Endodermal cell (in vitro differentiated cells): ENCODE measurements around the gene MACROD2. TPM values are rescaled to one million over a fixed set of nuclear protein-coding genes. Genes with fewer than 3 reads are reported as not detected.

Experiments
- DNase-seq: peaks from one replicate; pipeline ENCODE4 v3.0.0-alpha.2; 2017
- H3K27ac ChIP-seq: 2 replicates; pipeline ENCODE4 v1.5.1; 2013; ENCODE audit warnings: mild to moderate bottlenecking, low read depth, low read length, moderate library complexity
- H3K27me3 ChIP-seq: 2 replicates; pipeline ENCODE4 v1.6.1; 2013; ENCODE audit warnings: mild to moderate bottlenecking, low read length, moderate library complexity; ENCODE audit not compliant: insufficient read depth, control insufficient read depth, poor library complexity, severe bottlenecking
- H3K36me3 ChIP-seq: 2 replicates; pipeline ENCODE4 v1.7.0; 2013; ENCODE audit warnings: mild to moderate bottlenecking, low read length, moderate library complexity; ENCODE audit not compliant: control insufficient read depth, insufficient read depth
- H3K4me1 ChIP-seq: one replicate; pipeline ENCODE4 v1.7.0; 2013; ENCODE audit warnings: low read length; ENCODE audit not compliant: control insufficient read depth, insufficient read depth
- H3K4me3 ChIP-seq: 2 replicates; pipeline ENCODE4 v1.5.1; 2013; ENCODE audit warnings: mild to moderate bottlenecking, low read length, moderate library complexity
- H3K9ac ChIP-seq: 2 replicates; pipeline ENCODE4 v1.6.1; 2013; ENCODE audit warnings: mild to moderate bottlenecking, low read length, moderate library complexity; ENCODE audit not compliant: poor library complexity, severe bottlenecking; ENCODE audit errors: extremely low read depth
- H3K9me3 ChIP-seq: 2 replicates; pipeline ENCODE4 v1.6.1; 2013; ENCODE audit warnings: mild to moderate bottlenecking, low read length, moderate library complexity; ENCODE audit not compliant: control insufficient read depth
- H3K27ac Mint-ChIP-seq: 2 replicates; pipeline ENCODE4 v1.8.0; 2020; ENCODE audit warnings: mixed read lengths
- H3K27me3 Mint-ChIP-seq: 2 replicates; pipeline ENCODE4 v1.8.0; 2021; ENCODE audit warnings: mild to moderate bottlenecking, mixed read lengths; ENCODE audit not compliant: insufficient read depth
- H3K36me3 Mint-ChIP-seq: 2 replicates; pipeline ENCODE4 v1.8.0; 2020; ENCODE audit warnings: low read depth, mixed read lengths
- H3K4me1 Mint-ChIP-seq: 2 replicates; pipeline ENCODE4 v1.8.0; 2020; ENCODE audit warnings: mixed read lengths
- H3K4me3 Mint-ChIP-seq: 2 replicates; pipeline ENCODE4 v1.8.0; 2020; ENCODE audit warnings: mild to moderate bottlenecking, moderate library complexity, mixed read lengths
- H3K9me3 Mint-ChIP-seq: 2 replicates; pipeline ENCODE4 v1.8.0; 2020; ENCODE audit warnings: mild to moderate bottlenecking, mixed read lengths
- CTCF ChIP-seq: fragments of 200-600 bp; sonication (generic); conservative IDR thresholded peaks from 2 replicates; pipeline ENCODE4 v1.5.0; 2021; ENCODE audit warnings: antibody characterized with exemption, mild to moderate bottlenecking
- WGBS, 2 experiments: methylation state at CpG; one replicate each; pipeline versions ENCODE4 v1.1.5 to v1.1.7; 2013; ENCODE audit warnings: missing lambda C conversion rate in 2 of 2, mixed read lengths in 1 of 2; ENCODE audit not compliant: insufficient coverage in 1 of 2, insufficient read length in 1 of 2; 5-methylcytosine and 5-hydroxymethylcytosine counted together
- total RNA-seq, 2 donors: library from RNA; stranded (reverse); fragmentation: NEBNext Ultra II Directional in 1 of 2; extraction: Animal tissue kit (Norgen Biotek cat#: 25700) in 1 of 2; gene quantifications; 2 replicates in 1 of 2; 3 replicates in 1 of 2; pipeline ENCODE4 v1.2.1, GENCODE V29; 2021

Gene MACROD2
- total RNA-seq, 2 donors from 2014 or later: 2.3 to 4.8 TPM

DNA sequence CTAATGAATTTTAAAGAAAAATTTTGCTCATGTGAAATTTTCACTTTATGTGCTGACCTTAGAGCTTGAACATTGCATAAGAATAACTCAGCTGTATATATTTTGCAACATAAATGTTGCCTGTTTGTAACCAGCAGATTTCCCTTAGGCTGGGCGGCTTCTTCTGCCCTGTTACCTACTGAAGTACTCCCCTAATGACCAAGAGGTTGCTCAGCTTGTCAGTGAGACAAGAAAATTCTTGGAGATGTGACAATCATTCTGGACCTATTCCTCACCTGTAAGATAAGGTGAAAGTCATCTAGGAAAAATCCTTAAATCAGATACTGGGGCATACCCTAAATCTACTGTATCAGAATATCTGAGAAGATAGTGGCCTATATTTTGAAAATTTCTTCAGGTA lies 1516.2 kb downstream of the MACROD2 start:
- no peaks in the 10 kb centered on the region for H3K9me3 ChIP-seq
- H3K27me3 ChIP-seq: no peaks in the 10 kb centered on the region
- TF ChIP-seq CTCF: no peak
- H3K36me3 Mint-ChIP-seq: no peaks in the 10 kb centered on the region
- DNase-seq: no peak
- H3K4me3 ChIP-seq: no peak overlapping the region
- no peaks in the 10 kb centered on the region for H3K9me3 Mint-ChIP-seq
- H3K4me1 Mint-ChIP-seq: peaks cover 5% of the 10 kb centered on the region
- no peaks in the 10 kb centered on the region for H3K36me3 ChIP-seq
- no peaks in the 10 kb centered on the region for H3K27me3 Mint-ChIP-seq
- H3K27ac Mint-ChIP-seq: no peak overlapping the region
- H3K4me1 ChIP-seq: peaks cover 5% of the 10 kb centered on the region
- no peak overlapping the region for H3K27ac ChIP-seq
- no peak overlapping the region for H3K9ac ChIP-seq
- WGBS, 2 experiments: 100% methylated on average over 1 of the region's 1 CpG
- no peak overlapping the region for H3K4me3 Mint-ChIP-seq

- no peak overlapping the region for H3K4me3 ChIP-seq
- no peak for DNase-seq
- TF ChIP-seq CTCF: no peak
- 70 to 91% methylated on average over 2 to 5 of the region's 5 CpGs for WGBS, 2 experiments
- Mint-ChIP-seq H3K27ac (no peak overlapping the region), H3K27me3 (no peaks in the 10 kb centered on the region), H3K4me1 (no peaks in the 10 kb centered on the region), H3K36me3 (no peaks in the 10 kb centered on the region), H3K9me3 (no peaks in the 10 kb centered on the region), H3K4me3 (no peak overlapping the region)
- H3K9me3 ChIP-seq: no peaks in the 10 kb centered on the region
- no peaks in the 10 kb centered on the region for H3K36me3 ChIP-seq
- no peaks in the 10 kb centered on the region for H3K4me1 ChIP-seq
- H3K9ac ChIP-seq: no peak overlapping the region
- H3K27ac ChIP-seq: no peak overlapping the region
- H3K27me3 ChIP-seq: no peaks in the 10 kb centered on the region
These were observed 1517.6 kb downstream of the MACROD2 start for GRCh38 chr20:15512916-15513315.

- Mint-ChIP-seq H3K27ac (no peak overlapping the region), H3K4me1 (no peaks in the 10 kb centered on the region), H3K4me3 (no peak overlapping the region), H3K36me3 (no peaks in the 10 kb centered on the region), H3K9me3 (no peaks in the 10 kb centered on the region), H3K27me3 (no peaks in the 10 kb centered on the region)
- no peak overlapping the region for H3K4me3 ChIP-seq
- H3K9me3 ChIP-seq: no peaks in the 10 kb centered on the region
- H3K36me3 ChIP-seq: no peaks in the 10 kb centered on the region
- TF ChIP-seq CTCF: no peak
- H3K9ac ChIP-seq: no peak overlapping the region
- H3K27me3 ChIP-seq: no peaks in the 10 kb centered on the region
- no peaks in the 10 kb centered on the region for H3K4me1 ChIP-seq
- DNase-seq: no peak
- WGBS, 2 experiments: 78 to 81% methylated on average over 2 of the region's 2 CpGs
- no peak overlapping the region for H3K27ac ChIP-seq
These were observed 1520.4 kb downstream of the MACROD2 start for GRCh38 chr20:15515691-15516090.
